Keratinocyte (primary cell): ENCODE measurements around the gene ZBTB9. TPM values are rescaled to one million over a fixed set of nuclear protein-coding genes. Genes with fewer than 3 reads are reported as not detected.

Experiments
- DNase-seq: peaks from one replicate; pipeline ENCODE4 v3.0.0-alpha.2; 2011; ENCODE audit warnings: low read depth, missing footprints, low spot score
- FAIRE-seq: peaks from 2 replicates; lab custom pipeline; 2011; peaks lifted over from hg19 to GRCh38; lab: Jason Lieb, UNC
- H2AFZ ChIP-seq: 2 replicates; pipeline ENCODE4 v1.6.0; 2012; ENCODE audit warnings: low read length, control low read depth, inconsistent platforms; ENCODE audit not compliant: control insufficient read depth
- H3K27ac ChIP-seq: 2 replicates; pipeline ENCODE4 v1.5.1; 2011; ENCODE audit warnings: low read length; ENCODE audit not compliant: control insufficient read depth, insufficient read depth
- H3K27me3 ChIP-seq: 3 replicates; pipeline ENCODE4 v1.6.0; 2011; ENCODE audit warnings: low read length; ENCODE audit not compliant: control insufficient read depth, insufficient read depth; ENCODE audit errors: extremely low read depth
- H3K36me3 ChIP-seq, 2 experiments: 2 replicates in 1 of 2; 3 replicates in 1 of 2; pipeline ENCODE4 v1.5.1; 2011; ENCODE audit warnings: low read length in 2 of 2, mild to moderate bottlenecking in 1 of 2; ENCODE audit not compliant: control insufficient read depth in 2 of 2, insufficient read depth in 2 of 2; ENCODE audit errors: extremely low read depth in 1 of 2
- H3K4me1 ChIP-seq: 3 replicates; pipeline ENCODE4 v1.5.1; 2011; ENCODE audit warnings: low read length; ENCODE audit not compliant: control insufficient read depth, insufficient read depth; ENCODE audit errors: extremely low read depth
- H3K4me2 ChIP-seq: 3 replicates; pipeline ENCODE4 v1.6.0; 2011; ENCODE audit warnings: low read depth, low read length; ENCODE audit not compliant: control insufficient read depth, insufficient read depth; ENCODE audit errors: extremely low read depth
- H3K4me3 ChIP-seq, 3 experiments: fragments of 200-600 bp in 1 of 3; sonication (generic) in 1 of 3; 2 replicates in 2 of 3; 3 replicates in 1 of 3; pipeline ENCODE4 v1.5.1; 2011 to 2016; ENCODE audit warnings: low read length in 3 of 3, mild to moderate bottlenecking in 3 of 3, control low read depth in 2 of 3, inconsistent platforms in 1 of 3, low read depth in 1 of 3, mixed read lengths in 1 of 3, mixed run types in 1 of 3, moderate library complexity in 1 of 3; ENCODE audit not compliant: control insufficient read depth in 2 of 3, insufficient read depth in 2 of 3; ENCODE audit errors: extremely low read depth in 1 of 3
- H3K79me2 ChIP-seq: 2 replicates; pipeline ENCODE4 v1.6.0; 2012; ENCODE audit warnings: low read length; ENCODE audit not compliant: control insufficient read depth, insufficient read depth
- H3K9ac ChIP-seq: 3 replicates; pipeline ENCODE4 v1.6.0; 2011; ENCODE audit warnings: low read length; ENCODE audit not compliant: control insufficient read depth, insufficient read depth; ENCODE audit errors: extremely low read depth
- H3K9me1 ChIP-seq: 3 replicates; pipeline ENCODE4 v1.6.0; 2011; ENCODE audit warnings: low read length; ENCODE audit not compliant: control insufficient read depth, insufficient read depth; ENCODE audit errors: extremely low read depth
- H3K9me3 ChIP-seq: 2 replicates; pipeline ENCODE4 v1.5.1; 2012; ENCODE audit warnings: low read depth, low read length; ENCODE audit not compliant: control insufficient read depth
- H4K20me1 ChIP-seq: 3 replicates; pipeline ENCODE4 v1.6.0; 2011; ENCODE audit warnings: low read length; ENCODE audit not compliant: control insufficient read depth, insufficient read depth; ENCODE audit errors: extremely low read depth
- CTCF ChIP-seq, 3 experiments: IDR thresholded peaks in 1 of 3; conservative IDR thresholded peaks in 1 of 3; optimal IDR thresholded peaks in 1 of 3; 2 replicates in 2 of 3; 3 replicates in 1 of 3; pipeline versions ENCODE3 to v1.5.1; 2011; ENCODE audit warnings: low read length in 3 of 3, mild to moderate bottlenecking in 3 of 3, moderate library complexity in 2 of 3, control low read depth in 1 of 3, inconsistent platforms in 1 of 3; ENCODE audit not compliant: insufficient read depth in 2 of 3; ENCODE audit errors: extremely low read depth in 1 of 3
- EZH2 ChIP-seq: IDR thresholded peaks from one replicate; pipeline ENCODE4 v1.6.1; 2012; ENCODE audit warnings: inconsistent platforms, mild to moderate bottlenecking, low read length, moderate library complexity
- dilution Hi-C: fragments of 300-500 bp; cut with MboI; formaldehyde crosslinking; loops from one replicate; pipeline ENCODE4 v1.7.0; 2020; ENCODE audit warnings: low sequenced_read_pairs; ENCODE audit not compliant: extremely low pct_ligation_motif_present
- polyA plus RNA-seq, 5 experiments: library from polyadenylated mRNA; depleted of rRNA in 3 of 5; stranded (reverse) in 3 of 5; stranded (forward) in 1 of 5; unstranded in 1 of 5; fragments of >200 nt; gene quantifications; 1 replicate in 1 of 5; 2 replicates in 3 of 5; 3 replicates in 1 of 5; pipeline versions ENCODE4 v1.2.1 to v1.2.3, GENCODE V29; 2011 to 2012; ENCODE audit warnings: missing spikeins in 2 of 5, low read depth in 1 of 5, low replicate concordance in 1 of 5

The ZBTB9 gene
- polyA plus RNA-seq, 1 donor (not counting 4 experiments of a cell fraction or from before 2014, with no cell fraction given): 7.8 TPM

- no peak overlapping the region for H3K27ac ChIP-seq
- H3K4me1 ChIP-seq: peaks cover 5% of the 10 kb centered on the region
- TF ChIP-seq CTCF (optimal IDR thresholded peaks at IDR 0.05 in 1 of 3, IDR thresholded peaks at IDR 0.05 in 1 of 3, conservative IDR thresholded peaks at IDR 0.05 in 1 of 3; ENCODE audit: extremely low read depth in 1 of 3, insufficient read depth in 2 of 3, low read length in 3 of 3) (no peak), EZH2 (no peak)
- H4K20me1 ChIP-seq: no peaks in the 10 kb centered on the region
- no peak overlapping the region for H3K4me2 ChIP-seq
- FAIRE-seq (no peak), DNase-seq (no peak)
- H2AFZ ChIP-seq: no peak overlapping the region
- no peaks in the 10 kb centered on the region for H3K9me3 ChIP-seq
- peaks cover 2% of the 10 kb centered on the region for H3K9me1 ChIP-seq
- peaks cover 18% of the 10 kb centered on the region for H3K79me2 ChIP-seq
- no peak overlapping the region for H3K4me3 ChIP-seq
- dilution Hi-C loops: no loop called here
- peaks cover 3 to 10% of the 10 kb centered on the region in 2 experiments for H3K36me3 ChIP-seq
- H3K27me3 ChIP-seq: no peaks in the 10 kb centered on the region
- no peak overlapping the region for H3K9ac ChIP-seq
These were observed 4.3 kb downstream of the ZBTB9 start for GRCh38 chr6:33458676-33459075.

DNA sequence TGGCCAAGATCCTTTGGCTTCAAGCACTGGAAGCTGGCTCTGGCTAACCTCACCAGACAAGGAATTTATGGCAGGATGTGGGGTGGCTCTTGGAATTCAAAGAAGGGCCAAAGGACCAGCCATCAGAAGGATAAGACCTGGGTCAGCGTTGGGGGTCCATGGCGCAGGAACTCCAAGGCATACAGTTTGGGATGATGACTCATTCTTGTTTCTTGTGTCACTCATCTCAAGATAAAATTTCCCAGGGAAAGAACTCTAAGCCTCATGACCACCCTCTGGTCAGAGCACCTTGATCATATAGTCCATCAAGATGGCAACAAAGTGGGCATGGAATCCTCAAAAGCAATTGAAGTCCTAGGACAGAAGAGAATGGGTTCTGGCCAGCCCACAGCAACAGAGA is 4.8 kb downstream of the ZBTB9 start:
- no peak for FAIRE-seq
- TF ChIP-seq EZH2 (no peak), CTCF (optimal IDR thresholded peaks at IDR 0.05 in 1 of 3, IDR thresholded peaks at IDR 0.05 in 1 of 3, conservative IDR thresholded peaks at IDR 0.05 in 1 of 3; ENCODE audit: extremely low read depth in 1 of 3, insufficient read depth in 2 of 3, low read length in 3 of 3) (no peak)
- no peaks in the 10 kb centered on the region for H3K27me3 ChIP-seq
- no peak overlapping the region for H3K27ac ChIP-seq
- no peaks in the 10 kb centered on the region for H3K9me3 ChIP-seq
- H4K20me1 ChIP-seq: no peaks in the 10 kb centered on the region
- DNase-seq: no peak
- no peak overlapping the region for H3K4me3 ChIP-seq
- H3K9me1 ChIP-seq: peaks cover 2% of the 10 kb centered on the region
- no peak overlapping the region for H3K9ac ChIP-seq
- H2AFZ ChIP-seq: no peak overlapping the region
- H3K36me3 ChIP-seq: peaks cover 3 to 10% of the 10 kb centered on the region in 2 experiments
- H3K4me1 ChIP-seq: peaks cover 5% of the 10 kb centered on the region
- H3K4me2 ChIP-seq: no peak overlapping the region
- dilution Hi-C loops: no loop called here
- H3K79me2 ChIP-seq: peaks cover 16% of the 10 kb centered on the region
